Spleen (tissue), 11 donors: ENCODE results near the gene VPS37B. TPM values are rescaled to one million over a fixed set of nuclear protein-coding genes. Genes with fewer than 3 reads are reported as not detected.

ENCODE experiments used
- DNase-seq: peaks from one replicate; pipeline ENCODE4 v3.0.0-alpha.2; 2020
- H3K27ac ChIP-seq, 8 donors: fragments of 200-600 bp; sonication (generic) in 7 of 8; 1 replicate in 4 of 8; 2 replicates in 4 of 8; pipeline versions ENCODE4 v1.5.0 to v1.8.0; 2016 to 2021; ENCODE audit warnings: inconsistent platforms in 4 of 8, mild to moderate bottlenecking in 4 of 8, moderate library complexity in 1 of 8
- H3K27me3 ChIP-seq, 7 donors: fragments of 200-600 bp; sonication (generic) in 6 of 7; replicated peaks in 1 of 7; 1 replicate in 4 of 7; 2 replicates in 3 of 7; pipeline versions ENCODE4 v1.5.0 to v1.8.0; 2016 to 2021; ENCODE audit warnings: inconsistent platforms in 3 of 7, mild to moderate bottlenecking in 1 of 7
- H3K36me3 ChIP-seq, 6 donors: fragments of 200-600 bp; sonication (generic) in 5 of 6; 1 replicate in 4 of 6; 2 replicates in 2 of 6; pipeline versions ENCODE4 v1.5.0 to v1.8.0; 2016 to 2021; ENCODE audit warnings: inconsistent platforms in 2 of 6
- H3K4me1 ChIP-seq, 6 donors: fragments of 200-600 bp; sonication (generic) in 5 of 6; 1 replicate in 3 of 6; 2 replicates in 3 of 6; pipeline versions ENCODE4 v1.5.0 to v1.8.0; 2016 to 2021; ENCODE audit warnings: inconsistent platforms in 3 of 6
- H3K4me3 ChIP-seq, 8 donors: fragments of 200-600 bp; sonication (generic) in 7 of 8; 1 replicate in 4 of 8; 2 replicates in 4 of 8; pipeline versions ENCODE4 v1.5.0 to v1.8.0; 2016 to 2021; ENCODE audit warnings: inconsistent platforms in 4 of 8, mild to moderate bottlenecking in 4 of 8, moderate library complexity in 2 of 8
- H3K9me3 ChIP-seq, 8 donors: fragments of 200-600 bp; sonication (generic) in 7 of 8; 1 replicate in 4 of 8; 2 replicates in 4 of 8; pipeline versions ENCODE4 v1.5.0 to v1.8.0; 2016 to 2021; ENCODE audit warnings: inconsistent platforms in 4 of 8
- POLR2A ChIP-seq, 3 donors: fragments of 450-650 bp; IDR thresholded peaks; one replicate each; pipeline ENCODE4 v1.5.1; 2017; ENCODE audit warnings: antibody characterized with exemption in 3 of 3, mild to moderate bottlenecking in 1 of 3
- POLR2AphosphoS5 ChIP-seq, 3 donors: sonication (generic); formaldehyde crosslinking; IDR thresholded peaks; one replicate each; pipeline ENCODE4 v1.5.1; 2017; ENCODE audit warnings: antibody characterized with exemption in 3 of 3
- WGBS, 5 donors: extraction: QIAGEN DNeasy Blood & Tissue Kit in 3 of 5; methylation state at CpG; one replicate each; pipeline versions ENCODE4 v1.1.5 to v1.1.7; 2013 to 2018; 5-methylcytosine and 5-hydroxymethylcytosine counted together
- intact Hi-C: fragments of 100-400 bp; cut with DNase I; formaldehyde crosslinking; loops from one replicate; pipeline ENCODE4 v1.15.0; 2023; ENCODE audit warnings: low total_unique reads
- polyA plus RNA-seq, 3 donors: library from polyadenylated mRNA; stranded (reverse); fragments of 200-250 nt; gene quantifications; one replicate each; pipeline ENCODE4 v1.2.1, GENCODE V29; 2013
- total RNA-seq, 7 donors: library from RNA; depleted of rRNA in 3 of 7; stranded (reverse); fragments of >200 nt in 3 of 7; fragmentation: NEBNext Ultra II Directional in 4 of 7; extraction: Animal tissue kit (Norgen Biotek cat#: 25700) in 4 of 7; gene quantifications; one replicate each; pipeline versions ENCODE4 v1.1.0 to v1.2.1, GENCODE V29; 2016 to 2021
- TF ChIP-seq, protein P1 (sequence below), 11 experiments: fragments of 200-600 bp in 7 of 11; fragments of 450-650 bp in 4 of 11; sonication (generic) in 4 of 11; IDR thresholded peaks in 8 of 11; conservative IDR thresholded peaks in 3 of 11; 1 replicate in 7 of 11; 2 replicates in 4 of 11; pipeline versions ENCODE4 v1.4.0 to v1.8.0; 2016 to 2021; ENCODE audit warnings: antibody characterized with exemption in 11 of 11, inconsistent platforms in 4 of 11, mild to moderate bottlenecking in 1 of 11
- donor health status: healthy with polysubstance abuse.
- donor health status: DM: no; HTN: no; CAD: no; lungs with moderate emphysema.
- donor health status: DM: no; HTN: no; CAD: no.
- donor health status: Bipolar disorder and iron deficiency.
- donor health status: healthy.
- donor health status: DM: no; HTN: no; CAD: no.
- donor health status: DM: yes; HTN: yes; CAD: no.

VPS37B gene
- total and polyA plus RNA-seq, 10 donors, result 24.8 to 67.5 (median 47.3) TPM

DNA sequence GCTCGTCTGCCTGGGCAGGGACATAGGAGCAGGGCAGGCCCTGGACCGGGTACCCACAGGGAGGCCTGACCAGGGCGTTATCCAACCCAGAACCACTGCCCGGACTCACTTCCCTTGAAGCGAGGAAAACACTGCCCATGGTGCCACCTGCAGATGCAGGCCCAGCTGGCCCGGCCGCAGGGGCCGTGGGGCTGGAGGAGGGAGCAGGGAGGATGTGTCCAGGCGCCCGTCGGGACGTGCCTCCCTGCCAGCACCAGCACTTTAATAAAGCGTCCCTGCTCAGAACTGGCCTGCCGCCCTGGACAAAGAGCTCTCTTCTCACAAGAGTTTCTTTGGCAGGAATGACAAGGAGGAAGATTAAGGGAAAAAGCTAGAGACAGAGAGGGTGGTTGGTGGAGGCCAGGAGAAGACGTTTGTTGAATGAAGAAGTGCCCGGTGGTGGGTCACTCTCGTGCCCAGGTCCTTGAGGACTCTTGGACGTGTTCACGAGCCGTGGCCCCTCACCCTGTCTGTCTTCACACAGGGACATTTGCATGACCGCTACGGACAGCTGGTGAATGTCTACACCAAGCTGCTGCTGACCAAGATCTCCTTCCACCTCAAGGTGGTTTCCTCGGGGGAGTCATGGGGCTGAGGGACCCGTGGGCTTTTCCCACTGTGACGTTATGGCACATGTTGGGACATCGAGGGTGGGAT, 46.4 kb downstream of the VPS37B start:
- H3K27me3 ChIP-seq, result no peaks in the 10 kb centered on the region
- H3K4me1 ChIP-seq, result peaks cover 0 to 19% (median 3%) of the 10 kb centered on the region in 6 donors
- H3K36me3 ChIP-seq, result peaks cover 0 to 76% (median 15%) of the 10 kb centered on the region in 6 donors
- intact Hi-C loops, result loop anchor here (10.0 kb wide), 1 partner anchor 385 kb away; the partner anchor contains the start of genes MPHOSPH9 and MTRFR
- peak; percentile 72 for DNase-seq
- H3K27ac ChIP-seq, result no peak overlapping the region
- no peak overlapping the region for H3K4me3 ChIP-seq
- TF ChIP-seq POLR2AphosphoS5 (IDR thresholded peaks at IDR 0.05) (peak in 1 of 3 donors; percentile 9), POLR2A (IDR thresholded peaks at IDR 0.05) (no peak)
- no peaks in the 10 kb centered on the region for H3K9me3 ChIP-seq
- 84 to 90% (median 85%) methylated on average over 25 to 26 of the region's 26 CpGs for WGBS, 5 donors

DNA sequence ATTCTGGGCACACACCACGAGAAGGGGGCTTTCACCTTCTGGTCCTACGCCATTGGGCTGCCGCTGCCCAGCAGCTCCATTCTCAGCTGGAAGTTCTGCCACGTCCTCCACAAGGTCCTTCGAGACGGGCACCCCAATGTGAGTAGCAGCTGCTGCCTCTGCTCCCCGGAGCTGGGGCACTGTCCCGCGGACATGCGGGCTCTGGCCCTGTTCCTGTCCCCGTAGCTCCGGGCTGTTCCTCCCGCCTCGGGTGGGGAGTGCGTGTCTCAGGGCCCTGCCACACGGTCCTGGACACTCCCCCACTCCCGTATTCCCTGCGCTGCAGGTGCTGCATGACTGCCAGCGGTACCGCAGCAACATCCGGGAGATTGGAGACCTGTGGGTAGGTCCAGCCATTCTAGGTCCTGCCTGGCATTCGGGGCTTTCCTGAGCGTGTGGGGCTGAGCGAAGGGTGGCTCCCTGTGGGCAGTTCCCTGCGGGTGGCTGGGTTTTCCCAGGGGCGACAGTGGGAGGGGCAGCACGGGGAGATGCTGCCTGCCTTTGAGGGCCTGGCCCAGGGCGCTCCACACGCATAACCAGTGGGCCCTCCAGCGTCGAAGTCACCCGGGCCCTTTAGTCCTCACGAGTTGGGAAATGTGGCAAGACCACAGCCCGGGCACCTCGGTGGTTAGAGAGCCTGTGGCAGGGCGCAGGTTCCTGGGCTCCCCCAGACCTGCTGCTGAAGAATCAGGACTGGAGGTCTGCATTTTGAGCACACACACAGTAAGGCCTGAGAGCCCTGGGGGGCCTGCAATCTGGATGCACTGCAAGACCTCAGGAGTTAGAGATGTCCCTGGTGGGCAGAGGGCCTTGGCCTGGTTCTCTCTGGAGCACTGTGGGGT, 47.2 kb downstream of the VPS37B start:
- WGBS, 5 donors, result 84 to 94% (median 86%) methylated on average over 25 to 36 of the region's 36 CpGs
- Histone ChIP-seq H3K9me3 (no peaks in the 10 kb centered on the region), H3K27ac (no peak overlapping the region), H3K4me1 (peaks cover 0 to 26% (median 3%) of the 10 kb centered on the region in 6 donors), H3K4me3 (no peak overlapping the region), H3K27me3 (no peaks in the 10 kb centered on the region), H3K36me3 (peaks cover 0 to 68% (median 15%) of the 10 kb centered on the region in 6 donors)
- intact Hi-C loops, result no loop called here
- no peak for TF ChIP-seq POLR2AphosphoS5 (IDR thresholded peaks at IDR 0.05)
- TF ChIP-seq, protein P1, sequence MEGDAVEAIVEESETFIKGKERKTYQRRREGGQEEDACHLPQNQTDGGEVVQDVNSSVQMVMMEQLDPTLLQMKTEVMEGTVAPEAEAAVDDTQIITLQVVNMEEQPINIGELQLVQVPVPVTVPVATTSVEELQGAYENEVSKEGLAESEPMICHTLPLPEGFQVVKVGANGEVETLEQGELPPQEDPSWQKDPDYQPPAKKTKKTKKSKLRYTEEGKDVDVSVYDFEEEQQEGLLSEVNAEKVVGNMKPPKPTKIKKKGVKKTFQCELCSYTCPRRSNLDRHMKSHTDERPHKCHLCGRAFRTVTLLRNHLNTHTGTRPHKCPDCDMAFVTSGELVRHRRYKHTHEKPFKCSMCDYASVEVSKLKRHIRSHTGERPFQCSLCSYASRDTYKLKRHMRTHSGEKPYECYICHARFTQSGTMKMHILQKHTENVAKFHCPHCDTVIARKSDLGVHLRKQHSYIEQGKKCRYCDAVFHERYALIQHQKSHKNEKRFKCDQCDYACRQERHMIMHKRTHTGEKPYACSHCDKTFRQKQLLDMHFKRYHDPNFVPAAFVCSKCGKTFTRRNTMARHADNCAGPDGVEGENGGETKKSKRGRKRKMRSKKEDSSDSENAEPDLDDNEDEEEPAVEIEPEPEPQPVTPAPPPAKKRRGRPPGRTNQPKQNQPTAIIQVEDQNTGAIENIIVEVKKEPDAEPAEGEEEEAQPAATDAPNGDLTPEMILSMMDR (IDR thresholded peaks at IDR 0.05 in 8 of 11, conservative IDR thresholded peaks at IDR 0.05 in 3 of 11), result no peak
- no peak for TF ChIP-seq POLR2A (IDR thresholded peaks at IDR 0.05)
- no peak for DNase-seq

DNA sequence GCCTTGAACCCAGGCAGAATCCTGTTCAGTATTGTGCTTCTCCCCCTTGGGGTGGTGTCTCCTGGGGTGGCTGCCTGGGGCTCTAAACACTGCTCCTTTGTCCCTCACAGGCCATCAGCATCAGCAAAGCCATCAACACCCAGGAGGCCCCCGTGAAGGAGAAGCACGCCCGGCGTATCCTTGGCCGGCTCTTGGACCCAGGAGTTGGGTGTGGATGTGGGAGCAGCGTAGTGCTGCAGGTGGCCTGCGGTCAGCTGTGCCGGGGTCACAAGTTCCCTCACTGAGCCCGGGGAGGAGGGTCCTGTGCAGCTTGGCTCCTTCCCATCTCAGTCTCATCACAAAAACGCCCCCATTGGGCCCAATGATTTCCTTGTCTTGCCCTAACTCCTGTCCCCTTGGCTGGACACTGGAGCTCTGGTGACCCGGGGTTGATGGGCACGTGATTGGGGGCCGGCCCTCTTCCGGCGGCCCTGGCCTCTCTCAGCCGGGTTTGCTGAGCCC, 48.0 kb downstream of the VPS37B start:
- intact Hi-C loops, result no loop called here
- Histone ChIP-seq H3K4me3 (no peak overlapping the region), H3K36me3 (peaks cover 0 to 68% (median 15%) of the 10 kb centered on the region in 6 donors), H3K27ac (no peak overlapping the region), H3K27me3 (no peaks in the 10 kb centered on the region), H3K9me3 (no peaks in the 10 kb centered on the region), H3K4me1 (peaks cover 0 to 32% (median 4%) of the 10 kb centered on the region in 6 donors)
- DNase-seq, result no peak
- TF ChIP-seq POLR2A (IDR thresholded peaks at IDR 0.05), result no peak
- TF ChIP-seq, protein P1 (IDR thresholded peaks at IDR 0.05 in 8 of 11, conservative IDR thresholded peaks at IDR 0.05 in 3 of 11), result no peak
- no peak for TF ChIP-seq POLR2AphosphoS5 (IDR thresholded peaks at IDR 0.05)
- 85 to 95% (median 92%) methylated on average over 14 to 16 of the region's 16 CpGs for WGBS, 5 donors

DNA sequence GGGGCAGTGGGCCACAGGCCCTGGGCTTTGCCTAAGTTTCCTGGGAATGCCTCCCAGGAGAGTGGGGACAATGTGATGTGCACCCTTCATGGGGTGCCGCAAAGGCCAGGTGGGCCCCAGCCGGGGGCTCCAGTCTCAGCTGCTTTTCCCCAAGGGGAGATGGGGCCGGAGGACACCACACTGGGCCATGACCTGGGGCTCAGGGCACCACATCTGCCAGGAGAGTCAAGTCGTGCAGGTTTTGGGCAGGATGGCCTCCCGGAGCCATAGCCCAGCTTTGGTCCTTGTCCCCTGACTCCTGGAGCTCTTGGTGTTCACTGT, 48.4 kb downstream of the VPS37B start:
- no peak for DNase-seq
- TF ChIP-seq POLR2AphosphoS5 (IDR thresholded peaks at IDR 0.05), result no peak
- TF ChIP-seq, protein P1 (IDR thresholded peaks at IDR 0.05 in 8 of 11, conservative IDR thresholded peaks at IDR 0.05 in 3 of 11), result no peak
- no peak for TF ChIP-seq POLR2A (IDR thresholded peaks at IDR 0.05)
- Histone ChIP-seq H3K4me3 (no peak overlapping the region), H3K9me3 (no peaks in the 10 kb centered on the region), H3K36me3 (peaks cover 0 to 64% (median 15%) of the 10 kb centered on the region in 6 donors), H3K27me3 (no peaks in the 10 kb centered on the region), H3K27ac (no peak overlapping the region), H3K4me1 (peaks cover 0 to 37% (median 7%) of the 10 kb centered on the region in 6 donors)
- 90 to 98% (median 94%) methylated on average over 2 to 5 of the region's 5 CpGs; no CpG with 5 or more reads in 1 of the 5 donors for WGBS, 5 donors
- intact Hi-C loops, result no loop called here
